PC-3 (cell line): ENCODE data around the gene ESYT1. TPM values are rescaled to one million over a fixed set of nuclear protein-coding genes. Genes with fewer than 3 reads are reported as not detected.
"Not testable (repeated sequence)": the region's sequence is repeated elsewhere in the genome, so short reads cannot be mapped to it uniquely, and the experiment has no call there.

Experiments
- ATAC-seq: fragments of 200-7000 bp; cut with Tn5 transposase; 2 replicates; pipeline ENCODE4 v1.9.1; 2020; ENCODE audit warnings: mild to moderate bottlenecking, moderate library complexity
- BruUV-seq: library from RNA; stranded (reverse); fragments of 400-500 nt; replicated peaks from 2 replicates; lab custom pipeline; 2021; lab: Mats Ljungman, UMichigan
- CTCF ChIA-PET: fragments of 300-600 bp; sonication (Branson Sonifier 250); formaldehyde crosslinking; loops from one replicate; lab custom pipeline; 2022; ENCODE audit warnings: antibody characterized with exemption; lab: Charles Lee
- POLR2A ChIA-PET: fragments of 300-600 bp; sonication (Branson Sonifier 250); formaldehyde crosslinking; loops from one replicate; lab custom pipeline; 2022; ENCODE audit warnings: antibody characterized with exemption; ENCODE audit not compliant: unreplicated experiment; lab: Charles Lee
- DNase-seq: peaks from one replicate; pipeline ENCODE4 v3.0.0-alpha.2; 2015
- H2AFZ ChIP-seq: fragments of 300-600 bp; sonication (generic); 2 replicates; pipeline ENCODE4 v1.6.0; 2016; ENCODE audit warnings: antibody characterized with exemption, low read length
- H3F3A ChIP-seq: fragments of 300-600 bp; sonication (generic); one replicate; pipeline ENCODE4 v1.6.0; 2017; ENCODE audit warnings: antibody characterized with exemption, low read length, control low read depth, mild to moderate bottlenecking; ENCODE audit not compliant: unreplicated experiment
- H3K27ac ChIP-seq: fragments of 300-600 bp; sonication (generic); 2 replicates; pipeline ENCODE4 v1.5.1; 2016; ENCODE audit warnings: mild to moderate bottlenecking, low read length
- H3K27me3 ChIP-seq: fragments of 300-600 bp; sonication (generic); 2 replicates; pipeline ENCODE4 v1.6.1; 2016; ENCODE audit warnings: low read length, mixed read lengths
- H3K36me3 ChIP-seq: fragments of 300-600 bp; sonication (generic); 2 replicates; pipeline ENCODE4 v1.6.1; 2016; ENCODE audit warnings: low read depth, mixed run types, low read length, mixed read lengths
- H3K4me1 ChIP-seq: fragments of 300-600 bp; sonication (generic); 2 replicates; pipeline ENCODE4 v1.5.1; 2016; ENCODE audit warnings: low read length; ENCODE audit not compliant: insufficient read depth
- H3K4me2 ChIP-seq: fragments of 300-600 bp; sonication (generic); 2 replicates; pipeline ENCODE4 v1.6.0; 2016; ENCODE audit warnings: low read length
- H3K4me3 ChIP-seq: fragments of 300-600 bp; sonication (generic); 2 replicates; pipeline ENCODE4 v1.5.1; 2016; ENCODE audit warnings: mild to moderate bottlenecking, low read length, mixed read lengths
- H3K79me2 ChIP-seq: fragments of 300-600 bp; sonication (generic); 2 replicates; pipeline ENCODE4 v1.6.1; 2017; ENCODE audit warnings: low read length, mixed read lengths
- H3K9ac ChIP-seq: fragments of 300-600 bp; sonication (generic); 2 replicates; pipeline ENCODE4 v1.6.0; 2016; ENCODE audit warnings: mild to moderate bottlenecking, low read length
- H3K9me2 ChIP-seq: fragments of 300-600 bp; sonication (generic); replicated peaks from 2 replicates; pipeline ENCODE4 v1.6.1; 2016; ENCODE audit warnings: mixed run types, low read length, mixed read lengths
- H3K9me3 ChIP-seq: fragments of 300-600 bp; sonication (generic); 2 replicates; pipeline ENCODE4 v1.6.1; 2016; ENCODE audit warnings: low read length, mixed read lengths
- H4K20me1 ChIP-seq: fragments of 300-600 bp; sonication (generic); 2 replicates; pipeline ENCODE4 v1.6.1; 2016; ENCODE audit warnings: low read length, mixed read lengths
- CTCF ChIP-seq: fragments of 300-600 bp; sonication (generic); conservative IDR thresholded peaks from 2 replicates; pipeline ENCODE4 v1.5.1; 2017; ENCODE audit warnings: antibody characterized with exemption, low read depth, mild to moderate bottlenecking, low read length
- EZH2 ChIP-seq: fragments of 300-600 bp; sonication (generic); IDR thresholded peaks from one replicate; pipeline ENCODE4 v1.6.1; 2017; ENCODE audit warnings: antibody characterized with exemption, mild to moderate bottlenecking, low read length; ENCODE audit not compliant: unreplicated experiment
- EZH2phosphoT487 ChIP-seq: fragments of 300-600 bp; sonication (generic); IDR thresholded peaks from 2 replicates; pipeline ENCODE4 v1.6.1; 2018; ENCODE audit warnings: mild to moderate bottlenecking, antibody characterized with exemption, low read length, borderline replicate concordance
- intact Hi-C: fragments of 100-400 bp; cut with micrococcal nuclease; formaldehyde crosslinking; loops from 2 replicates; pipeline ENCODE4 v1.9.0; 2023
- total RNA-seq: library from RNA; depleted of rRNA; stranded (reverse); fragments of >200 nt; gene quantifications from 2 replicates; pipeline ENCODE4 v1.2.3, GENCODE V29; 2014

ESYT1 gene
- total RNA-seq, 1 experiment from 2014 or later, result 120 TPM

- Histone ChIP-seq H3K9ac (no peak overlapping the region), H3K4me2 (no peak overlapping the region), H3K4me1 (peaks cover 11% of the 10 kb centered on the region), H2AFZ (no peak overlapping the region), H3K27me3 (no peaks in the 10 kb centered on the region), H3K79me2 (peaks cover 19% of the 10 kb centered on the region), H3F3A (peaks cover 8% of the 10 kb centered on the region), H3K36me3 (peaks cover 45% of the 10 kb centered on the region), H3K4me3 (no peak overlapping the region), H3K9me2 (no peaks in the 10 kb centered on the region), H3K27ac (no peak overlapping the region), H3K9me3 (no peaks in the 10 kb centered on the region), H4K20me1 (no peaks in the 10 kb centered on the region)
- intact Hi-C loops, result no loop called here
- TF ChIP-seq EZH2phosphoT487 (no peak), CTCF (no peak)
- ChIA-PET CTCF (no interaction called here), POLR2A (no interaction called here)
- ATAC-seq, result no peak
- no peak for DNase-seq
- no TSS peak for BruUV-seq
Observed at GRCh38 chr12:56114084-56114483, 14.0 kb upstream of the ESYT1 start.

- H3K27ac ChIP-seq, result peak overlapping the region; percentile 90
- H4K20me1 ChIP-seq, result no peaks in the 10 kb centered on the region
- H3K27me3 ChIP-seq, result no peaks in the 10 kb centered on the region
- ATAC-seq, result no peak
- peak overlapping the region; percentile 89 for H3K4me2 ChIP-seq
- H3K9ac ChIP-seq, result peak overlapping the region; percentile 99
- BruUV-seq, result no TSS peak
- peaks cover 23% of the 10 kb centered on the region for H3K4me1 ChIP-seq
- no peaks in the 10 kb centered on the region for H3K9me2 ChIP-seq
- ChIA-PET CTCF (no interaction called here), POLR2A (interaction anchor here (0.8 kb wide), 1 partner anchor 36 kb away, joined by 4 read pairs; no protein-coding TSS in a partner anchor)
- TF ChIP-seq CTCF (no peak), EZH2phosphoT487 (no peak), EZH2 (no peak)
- H3K36me3 ChIP-seq, result peaks cover 36% of the 10 kb centered on the region
- H2AFZ ChIP-seq, result peak overlapping the region; percentile 88
- H3K79me2 ChIP-seq, result peaks cover 30% of the 10 kb centered on the region
- peaks cover 8% of the 10 kb centered on the region for H3F3A ChIP-seq
- H3K4me3 ChIP-seq, result peak overlapping the region; percentile 96
- peak; percentile 23 for DNase-seq
- H3K9me3 ChIP-seq, result no peaks in the 10 kb centered on the region
- intact Hi-C loops, result loop anchor here (5.0 kb wide), 3 partner anchors 38 to 68 kb away; partner anchors contain the start of gene MYL6
Observed at GRCh38 chr12:56115329-56115728, 12.7 kb upstream of the ESYT1 start.

GRCh38 chr12:56116267-56117081, 11.6 kb upstream of the ESYT1 start, which contains the start of gene RPL41:
RPL41 (plus strand) TSS chr12:56116633.
- peak; percentile 31 for ATAC-seq
- Histone ChIP-seq H3K9me2 (no peaks in the 10 kb centered on the region), H3K79me2 (peaks cover 33% of the 10 kb centered on the region), H3K9ac (peak within 1 kb of the TSS; percentile 99), H3K4me1 (peaks cover 27% of the 10 kb centered on the region), H3K36me3 (peaks cover 25% of the 10 kb centered on the region), H3F3A (peaks cover 8% of the 10 kb centered on the region), H3K9me3 (no peaks in the 10 kb centered on the region), H3K27me3 (no peaks in the 10 kb centered on the region), H3K4me3 (peak within 1 kb of the TSS; percentile 96), H4K20me1 (no peaks in the 10 kb centered on the region), H2AFZ (peak within 1 kb of the TSS; percentile 88), H3K4me2 (peak within 1 kb of the TSS; percentile 89), H3K27ac (peak within 1 kb of the TSS; percentile 90)
- ChIA-PET POLR2A (interaction anchor here (0.8 kb wide), 1 partner anchor 37 kb away, joined by 4 read pairs; no protein-coding TSS in a partner anchor), CTCF (interaction anchor here (0.6 kb wide), 1 partner anchor 469 kb away, joined by 4 read pairs; no protein-coding TSS in a partner anchor)
- DNase-seq, result peak; percentile 97
- TSS peak; percentile 89 for BruUV-seq
- no peak for TF ChIP-seq EZH2phosphoT487
- no peak for TF ChIP-seq CTCF
- no peak for TF ChIP-seq EZH2
- intact Hi-C loops, result loop anchor here (5.0 kb wide), 3 partner anchors 39 to 69 kb away; partner anchors contain the start of gene MYL6

- not testable (repeated sequence) for ATAC-seq, H3K9me2 ChIP-seq, H3K9me3 ChIP-seq, H3K27me3 ChIP-seq, DNase-seq, H4K20me1 ChIP-seq, H2AFZ ChIP-seq, H3F3A ChIP-seq, BruUV-seq
- Histone ChIP-seq H3K4me3 (peak overlapping the region; percentile 96), H3K9ac (peak overlapping the region; percentile 99), H3K4me2 (peak overlapping the region; percentile 89), H3K36me3 (peaks cover 21% of the 10 kb centered on the region), H3K4me1 (peaks cover 27% of the 10 kb centered on the region), H3K79me2 (peaks cover 33% of the 10 kb centered on the region), H3K27ac (peak overlapping the region; percentile 90)
- CTCF ChIA-PET, result interaction anchor here (0.6 to 2.9 kb wide), 3 partner anchors 72 to 469 kb away, joined by 4 to 37 read pairs (median 4); partner anchors contain the start of gene SMARCC2
- intact Hi-C loops, result loop anchor here (5.0 kb wide), 3 partner anchors 40 to 70 kb away; partner anchors contain the start of gene MYL6
- POLR2A ChIA-PET, result interaction anchor here (1.3 kb wide), 1 partner anchor 13 kb away, joined by 7 read pairs; the partner anchor contains the start of gene PA2G4
Observed at GRCh38 chr12:56117082-56117706, 10.9 kb upstream of the ESYT1 start.
